Stimulated activated CD4-positive, alpha-beta T cell treated with anti-CD3 and anti-CD28 coated beads, Interleukin-1b, Interleukin-23, amount 100 ng/mL, for 1 hour (primary cell): ENCODE measurements around the gene EPB41L3.
"Not testable (repeated sequence)": the region's sequence is repeated elsewhere in the genome, so short reads cannot be mapped to it uniquely, and the experiment has no call there.

Experiments used
- DNase-seq, 2 donors: peaks; one replicate each; pipeline ENCODE4 v3.0.0-alpha.2; 2020; ENCODE audit warnings: low read depth in 2 of 2

Gene EPB41L3

GRCh38 chr18:5496305-5496704 is 47.5 kb downstream of the EPB41L3 start:
- no peak for DNase-seq

GRCh38 chr18:5490753-5491480 is 52.9 kb downstream of the EPB41L3 start:
- no peak for DNase-seq

GRCh38 chr18:5488844-5489243 is 55.0 kb downstream of the EPB41L3 start:
- DNase-seq = no peak

- DNase-seq = not testable (repeated sequence)
Observed at GRCh38 chr18:5488044-5488443, 55.8 kb downstream of the EPB41L3 start.

GRCh38 chr18:5484526-5484925 is 59.3 kb downstream of the EPB41L3 start:
- DNase-seq = no peak

- no peak for DNase-seq
Observed at GRCh38 chr18:5481621-5482020, 62.2 kb downstream of the EPB41L3 start.

- DNase-seq = no peak
Observed at GRCh38 chr18:5478261-5478660, 65.5 kb downstream of the EPB41L3 start.

- DNase-seq = no peak
Observed at GRCh38 chr18:5476961-5477800, 66.6 kb downstream of the EPB41L3 start.

GRCh38 chr18:5475267-5475666 is 68.5 kb downstream of the EPB41L3 start:
- DNase-seq = no peak

- DNase-seq = no peak
Observed at GRCh38 chr18:5469340-5469739, 74.5 kb downstream of the EPB41L3 start.

GRCh38 chr18:5468394-5468793 is 75.4 kb downstream of the EPB41L3 start:
- no peak for DNase-seq

- no peak for DNase-seq
Observed at GRCh38 chr18:5467671-5468070, 76.1 kb downstream of the EPB41L3 start.

GRCh38 chr18:5466256-5466655 is 77.5 kb downstream of the EPB41L3 start:
- DNase-seq = no peak

GRCh38 chr18:5464251-5464650 is 79.5 kb downstream of the EPB41L3 start:
- no peak for DNase-seq

- DNase-seq = no peak
Observed at GRCh38 chr18:5463831-5464230, 80.0 kb downstream of the EPB41L3 start.

- no peak for DNase-seq
Observed at GRCh38 chr18:5463390-5463789, 80.4 kb downstream of the EPB41L3 start.

GRCh38 chr18:5462227-5462626 is 81.6 kb downstream of the EPB41L3 start:
- DNase-seq = no peak

GRCh38 chr18:5461041-5461440 is 82.8 kb downstream of the EPB41L3 start:
- DNase-seq = no peak

GRCh38 chr18:5457462-5457957 is 86.3 kb downstream of the EPB41L3 start:
- no peak for DNase-seq

GRCh38 chr18:5456577-5457461 is 87.0 kb downstream of the EPB41L3 start:
- no peak for DNase-seq

- no peak for DNase-seq
Observed at GRCh38 chr18:5455674-5456073, 88.1 kb downstream of the EPB41L3 start.

GRCh38 chr18:5452943-5453443 is 90.8 kb downstream of the EPB41L3 start:
- DNase-seq = no peak
